GM12892 (cell line): Measurements from ENCODE around the gene KIF26A.

Experiments
- POLR2A ChIP-seq: IDR thresholded peaks from 2 replicates; pipeline ENCODE4 v1.6.1; 2011; ENCODE audit warnings: low read depth, low read length, control low read depth
- POLR2AphosphoS5 ChIP-seq: IDR thresholded peaks from 2 replicates; pipeline ENCODE4 v1.6.1; 2011; ENCODE audit warnings: low read depth, low read length, control low read depth
- TAF1 ChIP-seq: IDR thresholded peaks from 2 replicates; pipeline ENCODE4 v1.6.1; 2011; ENCODE audit warnings: low read depth, mild to moderate bottlenecking, control low read depth, low read length, borderline replicate concordance

DNA sequence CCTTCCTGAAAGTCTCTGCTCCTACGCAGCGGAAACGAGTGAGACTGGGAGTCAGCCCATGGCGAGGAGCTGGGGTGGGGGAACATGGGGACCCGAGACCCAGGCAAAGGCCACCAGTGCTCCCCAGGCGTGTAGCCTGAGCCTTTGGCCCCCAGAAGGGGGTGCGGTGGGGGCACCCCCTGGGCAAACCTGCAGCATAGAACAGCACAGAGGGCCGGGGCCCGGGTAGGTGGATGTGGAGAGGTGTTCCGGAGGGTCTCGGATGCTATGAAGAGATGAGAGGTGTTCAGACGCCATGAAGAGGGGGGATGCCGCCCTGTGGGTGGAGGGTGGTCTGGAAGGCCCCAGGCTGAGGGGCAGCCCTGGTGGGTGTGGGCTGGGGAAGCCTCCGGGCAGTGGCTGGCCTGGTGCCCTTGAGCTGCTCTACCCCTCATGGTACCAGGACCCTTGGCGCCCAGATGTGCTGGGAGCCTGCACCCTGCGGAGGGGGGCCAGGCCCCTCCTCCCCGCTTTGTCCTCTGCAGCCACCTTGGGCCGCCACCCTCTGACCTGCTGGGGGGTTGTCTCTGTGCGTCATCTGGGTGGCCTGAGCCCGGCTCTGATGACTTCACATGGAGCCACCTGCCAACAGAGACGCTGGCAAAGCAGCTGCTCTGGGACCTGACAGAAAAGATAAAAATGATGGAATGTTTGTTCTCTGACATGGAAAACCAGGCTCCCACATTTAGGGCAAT lies 83.4 kb downstream of the KIF26A start:
- TF ChIP-seq POLR2A = no peak
- no peak for TF ChIP-seq TAF1
- TF ChIP-seq POLR2AphosphoS5 = no peak
